Femur (tissue), 1 donor: ENCODE data around the gene CDC20.
A peak's percentile ranks its signal among the peaks of the same experiment; 100 is the strongest.

Experiments used
- DNase-seq: peaks from one replicate; pipeline ENCODE4 v3.0.0-alpha.2; 2017

CDC20 gene

GRCh38 chr1:43358746-43359693 is at the start of gene CDC20:
CDC20 (plus strand) TSS chr1:43358981; CDS start chr1:43359216, 235 bp downstream.
- DNase-seq = peak; percentile 99

GRCh38 chr1:43309405-43310025 is 49.3 kb upstream of the CDC20 start:
- DNase-seq = no peak

- DNase-seq = no peak
Observed at GRCh38 chr1:43311521-43311920, 47.3 kb upstream of the CDC20 start.

GRCh38 chr1:43312212-43312623 is 46.6 kb upstream of the CDC20 start:
- DNase-seq = no peak

- DNase-seq = no peak
Observed at GRCh38 chr1:43312663-43313515, 45.9 kb upstream of the CDC20 start.

- no peak for DNase-seq
Observed at GRCh38 chr1:43313771-43314170, 45.0 kb upstream of the CDC20 start.

- DNase-seq = no peak
Observed at GRCh38 chr1:43314233-43314632, 44.5 kb upstream of the CDC20 start.

- DNase-seq = no peak
Observed at GRCh38 chr1:43315481-43315880, 43.3 kb upstream of the CDC20 start.

- no peak for DNase-seq
Observed at GRCh38 chr1:43315963-43316737, 42.6 kb upstream of the CDC20 start.

GRCh38 chr1:43316738-43317520 is 41.9 kb upstream of the CDC20 start:
- DNase-seq = no peak

GRCh38 chr1:43317817-43318471 is 40.8 kb upstream of the CDC20 start:
- DNase-seq = no peak

GRCh38 chr1:43318831-43319230 is 40.0 kb upstream of the CDC20 start:
- DNase-seq = no peak

GRCh38 chr1:43319288-43319687 is 39.5 kb upstream of the CDC20 start:
- DNase-seq = no peak

GRCh38 chr1:43319766-43320165 is 39.0 kb upstream of the CDC20 start:
- no peak for DNase-seq

- no peak for DNase-seq
Observed at GRCh38 chr1:43321331-43321891, 37.4 kb upstream of the CDC20 start.

- DNase-seq = no peak
Observed at GRCh38 chr1:43322506-43322905, 36.3 kb upstream of the CDC20 start.

GRCh38 chr1:43324810-43325209 is 34.0 kb upstream of the CDC20 start:
- DNase-seq = no peak

- DNase-seq = no peak
Observed at GRCh38 chr1:43325381-43325780, 33.4 kb upstream of the CDC20 start.

- no peak for DNase-seq
Observed at GRCh38 chr1:43327549-43328292, 31.1 kb upstream of the CDC20 start.
